K562 (cell line): ENCODE results near the gene GTF2A1L.

Source experiments
- ARHGAP35 ChIP-seq: fragments of 450-650 bp; IDR thresholded peaks from 2 replicates; pipeline ENCODE4 v1.6.1; 2018; ENCODE audit not compliant: partially characterized antibody
- BCOR ChIP-seq: fragments of 450-650 bp; IDR thresholded peaks from 2 replicates; pipeline ENCODE4 v1.6.1; 2016
- ESRRA ChIP-seq: fragments of 450-650 bp; IDR thresholded peaks from 2 replicates; pipeline ENCODE4 v1.6.1; 2014; ENCODE audit warnings: low read depth, mild to moderate bottlenecking, moderate library complexity, borderline replicate concordance
- MAZ ChIP-seq, 2 experiments: fragments of 450-650 bp in 1 of 2; sonication (generic) in 1 of 2; formaldehyde crosslinking; IDR thresholded peaks in 1 of 2; conservative IDR thresholded peaks in 1 of 2; 2 replicates each; pipeline versions ENCODE4 v1.4.0 to v1.5.0; 2020; ENCODE audit warnings: mild to moderate bottlenecking in 1 of 2, missing genetic modification reagents in 1 of 2
- MYC ChIP-seq, 2 experiments: fragments of 250-450 bp in 1 of 2; sonication (Bioruptor Pico) in 1 of 2; IDR thresholded peaks; 2 replicates each; pipeline versions ENCODE4 v1.5.1 to v1.6.1; 2012 to 2021; ENCODE audit warnings: low read depth in 2 of 2, borderline replicate concordance in 1 of 2, improper control_type of control experiment in 1 of 2, low read length in 1 of 2, mild to moderate bottlenecking in 1 of 2, moderate library complexity in 1 of 2
- POLR2AphosphoS5 ChIP-seq: IDR thresholded peaks from 2 replicates; pipeline ENCODE4 v1.6.1; 2011; ENCODE audit warnings: mild to moderate bottlenecking, low read depth, low read length, moderate library complexity; ENCODE audit not compliant: control insufficient read depth, insufficient read depth
- SP1 ChIP-seq: sonication (generic); formaldehyde crosslinking; IDR thresholded peaks from 2 replicates; pipeline ENCODE4 v1.8.1; 2022; ENCODE audit warnings: mild to moderate bottlenecking, missing genetic modification reagents
- SREBF2 ChIP-seq: sonication (generic); formaldehyde crosslinking; IDR thresholded peaks from 2 replicates; pipeline ENCODE4 v1.4.0; 2020; ENCODE audit warnings: mild to moderate bottlenecking, missing genetic modification reagents
- SRSF9 ChIP-seq: fragments of 200-400 bp; formaldehyde crosslinking; IDR thresholded peaks from 2 replicates; pipeline ENCODE4 v1.6.1; 2017; ENCODE audit warnings: low read depth, low read length, borderline replicate concordance
- TF ChIP-seq, protein P1 (sequence below), 3 experiments: IDR thresholded peaks in 2 of 3; conservative IDR thresholded peaks in 1 of 3; 2 replicates each; pipeline ENCODE4 v1.5.1; 2011 to 2012; ENCODE audit warnings: low read length in 3 of 3, mild to moderate bottlenecking in 3 of 3, control low read depth in 2 of 3, improper control_type of control experiment in 1 of 3, inconsistent platforms in 1 of 3, low read depth in 1 of 3, mixed read lengths in 1 of 3, moderate library complexity in 1 of 3; ENCODE audit not compliant: insufficient read depth in 2 of 3

DNA sequence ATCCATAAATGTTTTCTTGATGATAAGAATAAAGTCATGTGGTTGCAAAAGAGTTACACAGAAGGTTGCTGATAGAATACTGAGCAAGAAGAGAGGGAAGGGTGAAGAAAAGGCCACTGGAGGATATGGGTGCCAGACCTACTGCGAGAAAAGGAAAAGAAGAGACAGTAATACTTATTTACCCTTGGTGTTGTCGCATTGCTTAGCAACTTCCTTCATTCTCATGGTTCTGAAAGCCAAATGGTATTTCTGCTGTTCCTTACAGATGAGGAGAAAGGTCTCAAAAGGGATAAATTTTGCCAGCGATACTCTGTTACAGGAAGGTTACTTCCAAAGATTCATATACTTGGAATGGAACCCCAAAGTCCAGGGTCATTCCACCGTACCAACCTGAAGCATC, 75.4 kb downstream of the GTF2A1L start:
- TF ChIP-seq MYC (IDR thresholded peaks at IDR 0.05; ENCODE audit: low read depth, low read length) (no peak), MYC (CRISPR knock-in tag; IDR thresholded peaks at IDR 0.05; ENCODE audit: borderline replicate concordance, low read depth) (no peak), POLR2AphosphoS5 (no peak), BCOR (no peak), ESRRA (no peak), SP1 (CRISPR knock-in tag) (no peak), SRSF9 (no peak), ARHGAP35 (no peak), SREBF2 (no peak), MAZ (CRISPR knock-in tag; conservative IDR thresholded peaks at IDR 0.05 in 1 of 2, IDR thresholded peaks at IDR 0.05 in 1 of 2) (no peak)
- TF ChIP-seq, protein P1, sequence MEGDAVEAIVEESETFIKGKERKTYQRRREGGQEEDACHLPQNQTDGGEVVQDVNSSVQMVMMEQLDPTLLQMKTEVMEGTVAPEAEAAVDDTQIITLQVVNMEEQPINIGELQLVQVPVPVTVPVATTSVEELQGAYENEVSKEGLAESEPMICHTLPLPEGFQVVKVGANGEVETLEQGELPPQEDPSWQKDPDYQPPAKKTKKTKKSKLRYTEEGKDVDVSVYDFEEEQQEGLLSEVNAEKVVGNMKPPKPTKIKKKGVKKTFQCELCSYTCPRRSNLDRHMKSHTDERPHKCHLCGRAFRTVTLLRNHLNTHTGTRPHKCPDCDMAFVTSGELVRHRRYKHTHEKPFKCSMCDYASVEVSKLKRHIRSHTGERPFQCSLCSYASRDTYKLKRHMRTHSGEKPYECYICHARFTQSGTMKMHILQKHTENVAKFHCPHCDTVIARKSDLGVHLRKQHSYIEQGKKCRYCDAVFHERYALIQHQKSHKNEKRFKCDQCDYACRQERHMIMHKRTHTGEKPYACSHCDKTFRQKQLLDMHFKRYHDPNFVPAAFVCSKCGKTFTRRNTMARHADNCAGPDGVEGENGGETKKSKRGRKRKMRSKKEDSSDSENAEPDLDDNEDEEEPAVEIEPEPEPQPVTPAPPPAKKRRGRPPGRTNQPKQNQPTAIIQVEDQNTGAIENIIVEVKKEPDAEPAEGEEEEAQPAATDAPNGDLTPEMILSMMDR (IDR thresholded peaks at IDR 0.05 in 2 of 3, conservative IDR thresholded peaks at IDR 0.05 in 1 of 3; ENCODE audit: insufficient read depth in 2 of 3, low read depth in 1 of 3, low read length in 3 of 3) = no peak
